SU-DHL-6 (cell line): ENCODE results near the gene HCAR3.
"Not testable (repeated sequence)": the region's sequence is repeated elsewhere in the genome, so short reads cannot be mapped to it uniquely, and the experiment has no call there.

ENCODE experiments used
- H2AFZ ChIP-seq: fragments of 200-600 bp; sonication (generic); 2 replicates; pipeline ENCODE4 v1.6.1; 2014; ENCODE audit warnings: low read depth, mild to moderate bottlenecking, moderate library complexity, mixed read lengths, antibody characterized with exemption, low read length; ENCODE audit not compliant: severe bottlenecking
- H3F3A ChIP-seq: fragments of 200-600 bp; shearing (Covaris generic); 2 replicates; pipeline ENCODE4 v1.6.0; 2016; ENCODE audit warnings: antibody characterized with exemption, mild to moderate bottlenecking; ENCODE audit not compliant: insufficient read depth
- H3K27ac ChIP-seq: fragments of 200-600 bp; sonication (generic); 2 replicates; pipeline ENCODE4 v1.5.1; 2016; ENCODE audit warnings: low read depth, mild to moderate bottlenecking, low read length, moderate library complexity, mixed read lengths
- H3K27me3 ChIP-seq: fragments of 200-600 bp; sonication (generic), shearing (Covaris generic); 2 replicates; pipeline ENCODE4 v1.6.0; 2014; ENCODE audit warnings: mild to moderate bottlenecking, low read length
- H3K36me3 ChIP-seq: fragments of 200-600 bp; sonication (generic); 2 replicates; pipeline ENCODE4 v1.6.1; 2014; ENCODE audit warnings: mild to moderate bottlenecking, low read length, mixed read lengths
- H3K4me2 ChIP-seq: fragments of 300-600, 200-600 bp; shearing (Covaris generic), sonication (generic); 2 replicates; pipeline ENCODE4 v1.6.0; 2014; ENCODE audit warnings: low read length, low read depth, mild to moderate bottlenecking; ENCODE audit not compliant: poor library complexity, severe bottlenecking
- H3K4me3 ChIP-seq: fragments of 200-600 bp; sonication (generic); 2 replicates; pipeline ENCODE4 v1.5.1; 2014; ENCODE audit warnings: antibody characterized with exemption, low read length, mild to moderate bottlenecking, mixed read lengths; ENCODE audit not compliant: insufficient read depth, poor library complexity, severe bottlenecking
- H3K79me2 ChIP-seq: fragments of 200-600 bp; sonication (generic); 2 replicates; pipeline ENCODE4 v1.6.1; 2014; ENCODE audit warnings: mild to moderate bottlenecking, low read length, moderate library complexity; ENCODE audit not compliant: insufficient read depth
- H3K9ac ChIP-seq: fragments of 200-600 bp; sonication (generic); 2 replicates; pipeline ENCODE4 v1.7.0; 2014; ENCODE audit warnings: mild to moderate bottlenecking, low read length
- H3K9me2 ChIP-seq: fragments of 200-600 bp; sonication (generic); replicated peaks from 2 replicates; pipeline ENCODE4 v1.6.1; 2014; ENCODE audit warnings: low read length; ENCODE audit not compliant: insufficient read depth
- H3K9me3 ChIP-seq: fragments of 200-600 bp; sonication (generic); 2 replicates; pipeline ENCODE4 v1.6.1; 2014; ENCODE audit warnings: low read length, mixed read lengths; ENCODE audit not compliant: insufficient read depth
- H4K20me1 ChIP-seq: fragments of 200-600 bp; sonication (generic); 2 replicates; pipeline ENCODE4 v1.6.1; 2014; ENCODE audit warnings: low read depth, mild to moderate bottlenecking, antibody characterized with exemption, low read length, moderate library complexity, mixed read lengths
- CTCF ChIP-seq: fragments of 200-600 bp; sonication (generic); IDR thresholded peaks from one replicate; pipeline ENCODE4 v1.5.1; 2017; ENCODE audit warnings: antibody characterized with exemption, mild to moderate bottlenecking, low read length, moderate library complexity; ENCODE audit not compliant: insufficient read depth, poor library complexity, severe bottlenecking
- EZH2phosphoT487 ChIP-seq: fragments of 200-600 bp; sonication (generic), shearing (Covaris generic); conservative IDR thresholded peaks from 2 replicates; pipeline ENCODE4 v1.6.1; 2018; ENCODE audit warnings: mild to moderate bottlenecking, antibody characterized with exemption, low read length, moderate library complexity, mixed read lengths

Gene HCAR3

GRCh38 chr12:122752464-122753318, 36.1 kb upstream of the HCAR3 start, which contains the start of gene DENR:
Gene DENR (plus strand): TSS chr12:122752824. CDS start chr12:122753702, 878 bp downstream.
- Histone ChIP-seq H3K4me2 (peak within 1 kb of the TSS; percentile 93), H3K79me2 (peaks cover 23% of the 10 kb centered on the region), H2AFZ (peak within 1 kb of the TSS; percentile 75), H3F3A (no peaks in the 10 kb centered on the region; the same call in 1 of the 2 replicates), H3K4me3 (peak within 1 kb of the TSS; percentile 91), H3K27me3 (no peaks in the 10 kb centered on the region), H3K9me3 (no peaks in the 10 kb centered on the region), H3K9me2 (no peaks in the 10 kb centered on the region), H3K9ac (peak within 1 kb of the TSS; percentile 87), H4K20me1 (no peaks in the 10 kb centered on the region), H3K27ac (peak within 1 kb of the TSS; percentile 62), H3K36me3 (peaks cover 23% of the 10 kb centered on the region)
- peak; percentile 40 for TF ChIP-seq CTCF
- no peak for TF ChIP-seq EZH2phosphoT487

- not testable (repeated sequence) for H4K20me1 ChIP-seq, H3K9me3 ChIP-seq, H3F3A ChIP-seq, H3K27ac ChIP-seq, H3K27me3 ChIP-seq, H3K4me3 ChIP-seq, H3K9me2 ChIP-seq, H2AFZ ChIP-seq
- Histone ChIP-seq H3K4me2 (peak overlapping the region; percentile 86), H3K36me3 (peaks cover 18% of the 10 kb centered on the region), H3K79me2 (peaks cover 14% of the 10 kb centered on the region), H3K9ac (peak overlapping the region; percentile 87; the same call in 1 of the 2 replicates)
Measured at GRCh38 chr12:122750781-122751515, 34.3 kb upstream of the HCAR3 start.

GRCh38 chr12:122749569-122750332, 33.1 kb upstream of the HCAR3 start:
- no peaks in the 10 kb centered on the region for H3F3A ChIP-seq
- no peaks in the 10 kb centered on the region for H3K9me2 ChIP-seq
- H2AFZ ChIP-seq: no peak overlapping the region
- H3K27ac ChIP-seq: no peak overlapping the region
- H3K4me2 ChIP-seq: no peak overlapping the region
- H3K36me3 ChIP-seq: peaks cover 10% of the 10 kb centered on the region
- no peaks in the 10 kb centered on the region for H3K9me3 ChIP-seq
- H4K20me1 ChIP-seq: no peaks in the 10 kb centered on the region
- H3K79me2 ChIP-seq: peaks cover 14% of the 10 kb centered on the region
- no peak for TF ChIP-seq CTCF
- TF ChIP-seq EZH2phosphoT487: no peak
- no peak overlapping the region for H3K9ac ChIP-seq
- no peaks in the 10 kb centered on the region for H3K27me3 ChIP-seq
- no peak overlapping the region for H3K4me3 ChIP-seq
